Measurements from ENCODE around the gene KRI1. TPM values are rescaled to one million over a fixed set of nuclear protein-coding genes. Genes with fewer than 3 reads are reported as not detected.

Gene KRI1
- total RNA-seq, 1 experiment from 2014 or later = 22.0 TPM

DNA sequence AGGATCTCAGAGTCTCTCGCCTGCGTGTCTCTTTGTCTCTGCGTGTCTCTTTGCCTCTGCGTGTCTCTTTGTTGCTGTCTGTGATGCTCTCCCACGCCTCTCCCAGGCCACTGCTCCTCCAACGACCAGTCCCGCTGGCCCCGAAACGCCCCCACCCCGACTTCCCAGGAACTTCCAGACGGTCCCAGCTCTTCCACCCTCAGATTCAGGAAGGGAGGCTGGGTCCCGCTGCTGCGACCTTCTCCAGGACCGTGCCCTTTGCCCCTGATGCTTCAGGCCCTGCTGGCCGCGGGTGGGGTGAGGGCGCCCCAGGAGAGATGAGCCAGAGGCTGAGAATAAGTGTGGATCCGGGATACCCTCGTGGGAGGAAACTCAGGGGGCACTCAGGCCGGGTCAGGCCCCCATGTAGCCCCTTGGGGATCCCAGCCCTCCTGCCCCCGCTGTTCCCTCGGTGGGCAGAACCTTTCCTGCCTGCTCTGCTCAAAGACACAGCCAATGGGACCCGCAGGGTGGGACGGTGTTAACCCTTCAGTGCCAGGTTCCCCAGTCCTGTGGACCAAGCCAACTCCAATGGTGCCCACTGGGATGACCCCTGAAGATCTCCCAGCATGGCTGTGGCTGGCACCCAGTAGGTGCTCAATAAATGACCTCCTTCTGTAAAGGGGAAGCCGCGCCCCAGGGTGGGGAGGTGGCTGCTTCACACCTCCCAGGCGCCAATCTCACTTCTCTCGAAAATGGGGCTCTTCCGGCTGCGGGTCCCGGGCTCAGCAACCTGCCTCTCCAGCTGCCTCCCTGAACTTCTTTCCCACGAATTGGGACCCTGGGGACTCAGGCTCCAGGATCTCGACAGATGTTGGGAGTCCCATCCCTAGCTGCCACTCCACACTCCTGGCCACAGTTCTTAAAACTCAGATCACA is 47.1 kb downstream of the KRI1 start:
- DNase-seq (ENCODE audit: low read depth) = no peak

- DNase-seq (ENCODE audit: low read depth) = peak; percentile 58
Measured at GRCh38 chr19:10517760-10518443, 47.9 kb downstream of the KRI1 start.

DNA sequence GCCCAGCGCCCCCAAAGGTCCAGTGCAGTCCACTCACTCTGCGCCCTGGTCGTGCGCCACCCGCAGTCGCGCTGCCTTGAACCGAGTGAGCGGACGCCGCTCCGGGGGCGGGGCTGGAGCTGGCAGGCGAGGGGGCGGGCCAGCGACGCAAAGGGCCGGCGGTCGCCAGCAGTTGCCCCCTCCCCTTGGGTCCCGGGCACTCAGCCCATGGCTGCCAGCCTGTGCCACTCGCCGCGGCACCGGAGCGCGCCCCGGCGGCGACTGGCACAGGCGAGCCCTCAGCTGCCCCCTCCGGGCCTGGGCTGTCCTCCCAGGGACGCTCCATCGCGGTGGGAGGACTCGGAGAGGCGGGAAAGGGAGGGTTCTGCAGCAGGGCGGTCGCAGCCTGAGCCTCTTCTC is 48.5 kb downstream of the KRI1 start, which contains the start of gene S1PR5:
Gene S1PR5 (minus strand): TSS at position 87 of the 399 bp plus-strand sequence. CDS start 2,436 bp downstream, outside the sequence.
- DNase-seq (ENCODE audit: low read depth) = peak; percentile 38

DNA sequence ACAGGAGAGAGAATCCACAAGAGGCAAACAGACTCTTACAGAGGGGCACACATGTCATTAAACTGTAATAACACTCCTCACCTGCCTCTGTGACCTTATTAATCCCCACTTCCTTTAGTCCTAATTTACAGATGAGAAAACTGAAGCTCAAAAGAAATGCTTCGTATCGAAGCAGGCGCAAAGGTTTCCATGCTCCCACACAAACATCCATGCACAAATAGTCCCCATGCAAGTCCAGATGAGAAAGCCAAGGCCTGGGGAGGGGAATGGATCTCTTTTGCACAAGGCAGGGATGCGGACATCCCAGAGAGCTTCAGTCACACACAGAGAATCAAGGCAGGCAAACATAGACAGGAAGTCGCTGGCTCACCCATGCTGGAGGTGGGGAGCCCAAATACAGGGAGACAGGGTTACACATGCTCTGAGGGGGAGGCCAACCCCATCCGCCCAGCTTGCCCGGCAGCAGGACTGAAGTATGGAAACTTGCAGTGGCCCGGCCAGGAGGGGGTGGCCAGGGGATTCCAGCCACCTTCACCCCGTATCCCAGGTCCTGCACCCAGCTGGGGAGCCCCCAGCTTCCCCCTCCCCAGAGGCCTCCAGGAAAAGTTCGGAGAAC is 49.0 kb downstream of the KRI1 start:
- DNase-seq (ENCODE audit: low read depth) = peak; percentile 45

GRCh38 chr19:10516064-10516385 is 49.8 kb downstream of the KRI1 start:
- no peak for DNase-seq (ENCODE audit: low read depth)

GRCh38 chr19:10514211-10515145 is 51.3 kb downstream of the KRI1 start:
- DNase-seq (ENCODE audit: low read depth) = no peak

- DNase-seq (ENCODE audit: low read depth) = no peak
Measured at GRCh38 chr19:10513223-10513622, 52.6 kb downstream of the KRI1 start.

- DNase-seq (ENCODE audit: low read depth) = peak; percentile 23
Measured at GRCh38 chr19:10510301-10510802, 55.5 kb downstream of the KRI1 start.

DNA sequence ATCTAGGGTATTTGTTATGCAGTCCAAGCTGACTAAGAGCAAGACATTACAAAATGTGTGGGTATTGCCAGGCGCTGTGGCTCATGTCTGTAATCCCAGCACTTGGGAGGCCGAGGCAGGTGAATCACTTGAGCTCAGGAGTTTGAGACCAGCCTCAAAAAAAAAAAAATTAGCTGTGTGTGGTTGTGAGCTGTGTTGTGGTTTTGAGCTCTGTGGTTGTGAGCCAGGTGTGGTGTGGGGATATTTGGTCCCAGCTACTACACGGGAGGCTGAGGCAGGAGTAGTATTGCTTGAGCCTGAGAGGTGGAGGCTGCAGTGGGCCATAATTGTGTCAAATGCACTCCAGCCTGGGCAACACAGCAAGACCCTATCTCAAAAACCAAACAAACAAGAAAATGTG is 57.1 kb downstream of the KRI1 start:
- peak; percentile 43 for DNase-seq (ENCODE audit: low read depth)

- DNase-seq (ENCODE audit: low read depth) = no peak
Measured at GRCh38 chr19:10508036-10508435, 57.8 kb downstream of the KRI1 start.

GRCh38 chr19:10505583-10506229 is 60.1 kb downstream of the KRI1 start:
- DNase-seq (ENCODE audit: low read depth) = peak; percentile 72

Other genes starting within 250 kb of the KRI1 start
- gene FDX2, start 250.0 kb downstream of the KRI1 start, total RNA-seq (2014; rRNA removed; shearing (Covaris generic)) = 45.0 and 65.6 TPM in 2 replicates
- 14.4 and 26.2 TPM in 2 replicates for gene RAVER1, start 232.5 kb downstream of the KRI1 start, total RNA-seq (2014; rRNA removed; shearing (Covaris generic))
- gene ICAM3, start 226.4 kb downstream of the KRI1 start, total RNA-seq (2014; rRNA removed; shearing (Covaris generic)) = 1.4 and 5.4 TPM in 2 replicates
- gene TYK2, start 185.4 kb downstream of the KRI1 start, total RNA-seq (2014; rRNA removed; shearing (Covaris generic)) = 39.2 and 46.6 TPM in 2 replicates
- gene CDC37, start 162.5 kb downstream of the KRI1 start, total RNA-seq (2014; rRNA removed; shearing (Covaris generic)) = 361 and 401 TPM in 2 replicates
- gene PDE4A, start 145.5 kb downstream of the KRI1 start, total RNA-seq (2014; rRNA removed; shearing (Covaris generic)) = 0.69 and 2.3 TPM in 2 replicates
- gene KEAP1, start 62.7 kb downstream of the KRI1 start, total RNA-seq (2014; rRNA removed; shearing (Covaris generic)) = 92.3 and 99.8 TPM in 2 replicates
- gene S1PR5, start 48.6 kb downstream of the KRI1 start, total RNA-seq (2014; rRNA removed; shearing (Covaris generic)) = 0.24 and 2.2 TPM in 2 replicates
- gene ATG4D, start 22.1 kb downstream of the KRI1 start, total RNA-seq (2014; rRNA removed; shearing (Covaris generic)) = 18.1 and 51.4 TPM in 2 replicates
- gene CDKN2D, start 3.0 kb upstream of the KRI1 start, total RNA-seq (2014; rRNA removed; shearing (Covaris generic)) = 3.0 and 9.9 TPM in 2 replicates
- gene AP1M2, start 21.3 kb upstream of the KRI1 start, total RNA-seq (2014; rRNA removed; shearing (Covaris generic)) = 2.7 and 12.2 TPM in 2 replicates
- 10.0 and 19.1 TPM in 2 replicates for gene SLC44A2, start 59.5 kb upstream of the KRI1 start, total RNA-seq (2014; rRNA removed; shearing (Covaris generic))
- 164 and 195 TPM in 2 replicates for gene ILF3, start 88.3 kb upstream of the KRI1 start, total RNA-seq (2014; rRNA removed; shearing (Covaris generic))
- 37.1 and 42.3 TPM in 2 replicates for gene QTRT1, start 135.4 kb upstream of the KRI1 start, total RNA-seq (2014; rRNA removed; shearing (Covaris generic))
- 41.2 and 52.8 TPM in 2 replicates for gene DNM2, start 152.1 kb upstream of the KRI1 start, total RNA-seq (2014; rRNA removed; shearing (Covaris generic))